GM19438 (cell line): Measurements from ENCODE around the gene LATS2.

Source experiments
- ATAC-seq: cut with Tn5 transposase; IDR thresholded peaks from one replicate; pipeline ENCODE4 v1.9.1; 2021; ENCODE audit warnings: low read depth; ENCODE audit not compliant: unreplicated experiment

Gene LATS2

GRCh38 chr13:20995245-20995838 is 66.0 kb downstream of the LATS2 start:
- ATAC-seq = no peak

- no peak for ATAC-seq
Observed at GRCh38 chr13:20994441-20994821, 67.0 kb downstream of the LATS2 start.

- ATAC-seq = no peak
Observed at GRCh38 chr13:20993661-20994440, 67.5 kb downstream of the LATS2 start.

DNA sequence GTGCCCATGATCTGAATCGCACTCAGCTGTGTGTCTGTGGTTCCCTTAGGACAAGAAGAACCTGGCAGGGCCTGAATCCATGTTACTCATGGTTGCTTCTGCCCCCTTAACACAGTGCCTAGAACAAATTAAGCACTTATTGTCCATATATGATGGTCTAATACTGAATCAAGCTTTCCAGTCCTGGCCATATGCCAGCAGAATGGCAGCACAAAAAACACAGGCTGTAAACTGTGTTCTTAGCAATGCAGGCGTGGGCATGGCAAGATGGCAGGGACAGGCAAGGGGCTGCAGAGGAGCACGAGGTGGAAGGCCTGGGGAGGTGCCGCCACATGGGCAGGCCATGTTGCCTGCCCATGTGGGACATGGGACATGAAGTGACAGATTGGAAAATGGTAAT is 68.2 kb downstream of the LATS2 start:
- no peak for ATAC-seq

GRCh38 chr13:20991741-20992520 is 69.5 kb downstream of the LATS2 start:
- no peak for ATAC-seq

- no peak for ATAC-seq
Observed at GRCh38 chr13:20990910-20991525, 70.4 kb downstream of the LATS2 start.

GRCh38 chr13:20989656-20990321 is 71.6 kb downstream of the LATS2 start:
- ATAC-seq = no peak

- ATAC-seq = no peak
Observed at GRCh38 chr13:20988909-20989655, 72.3 kb downstream of the LATS2 start.

GRCh38 chr13:20988033-20988908 is 73.1 kb downstream of the LATS2 start:
- ATAC-seq = no peak

DNA sequence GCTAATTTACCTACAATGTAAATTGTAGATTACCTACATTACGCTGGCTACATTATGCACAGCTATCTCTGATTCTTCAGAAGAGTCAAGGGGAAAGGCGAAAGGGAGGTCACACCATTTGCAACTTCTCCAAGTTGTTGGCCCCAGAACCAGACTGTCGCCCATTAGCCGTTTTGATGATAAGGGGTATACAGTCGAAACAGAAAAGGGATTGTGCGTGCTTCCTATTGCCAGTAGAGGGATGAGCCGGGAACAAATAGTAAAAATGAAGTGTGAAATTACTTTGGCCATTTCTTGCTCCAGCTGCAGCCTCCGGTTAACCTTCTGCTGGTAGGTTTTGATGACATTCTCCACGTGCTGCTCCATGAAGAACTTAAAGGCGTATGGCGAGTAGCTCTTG is 73.8 kb downstream of the LATS2 start:
- no peak for ATAC-seq

DNA sequence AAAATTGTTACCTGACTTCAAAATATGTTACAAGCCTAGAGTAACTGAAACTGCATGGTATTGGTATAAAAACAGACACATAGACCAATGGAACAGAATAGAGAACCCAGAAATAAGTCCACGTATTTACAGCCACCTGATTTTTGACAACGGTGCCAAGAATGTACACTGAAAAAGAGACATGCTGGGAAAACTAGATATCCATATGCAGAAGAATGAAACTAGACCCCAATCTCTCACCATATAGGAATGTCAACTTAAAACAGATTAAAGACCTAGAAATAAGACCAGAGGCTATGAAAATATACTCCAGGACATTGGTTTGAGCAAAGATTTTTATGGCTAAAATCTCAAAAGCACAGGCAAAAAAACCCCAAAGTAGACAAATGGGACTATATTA is 76.5 kb downstream of the LATS2 start:
- ATAC-seq = no peak

GRCh38 chr13:20983386-20983785 is 78.0 kb downstream of the LATS2 start:
- no peak for ATAC-seq

- ATAC-seq = no peak
Observed at GRCh38 chr13:20981370-20982095, 79.9 kb downstream of the LATS2 start.

GRCh38 chr13:20980899-20981298 is 80.5 kb downstream of the LATS2 start:
- ATAC-seq = no peak

- no peak for ATAC-seq
Observed at GRCh38 chr13:20980430-20980829, 81.0 kb downstream of the LATS2 start.

GRCh38 chr13:20977394-20977793 is 84.0 kb downstream of the LATS2 start:
- ATAC-seq = no peak

DNA sequence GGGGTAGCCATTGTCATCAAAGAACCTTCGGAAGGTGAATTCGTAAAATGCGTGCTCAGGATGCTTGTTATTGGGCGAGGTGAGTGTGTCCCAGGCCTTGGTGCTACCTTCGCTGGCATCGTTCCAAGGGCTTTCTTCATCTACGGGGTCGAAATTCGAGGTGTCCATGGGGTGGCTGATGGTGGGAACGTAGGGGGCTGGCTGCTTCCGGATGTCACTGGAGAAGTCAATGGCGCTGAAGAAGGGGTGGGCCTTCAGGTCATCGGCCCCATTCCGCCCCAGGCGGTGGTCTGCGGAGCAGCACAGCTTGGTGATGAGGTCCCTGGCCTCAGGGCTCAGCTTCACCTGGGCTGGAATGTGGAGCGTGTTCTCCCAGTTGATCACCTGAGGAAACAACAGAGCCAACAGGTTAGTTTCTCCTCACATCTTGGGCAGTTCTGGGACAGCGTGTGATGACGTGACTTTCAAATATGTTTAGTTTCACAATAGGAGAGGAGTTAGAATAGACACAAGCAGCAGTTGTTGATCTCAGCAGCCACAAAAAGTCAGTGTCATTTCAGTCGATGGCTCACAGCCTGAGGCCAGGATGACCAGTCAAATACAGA is 86.3 kb downstream of the LATS2 start:
- no peak for ATAC-seq

GRCh38 chr13:20973886-20974425 is 87.4 kb downstream of the LATS2 start:
- ATAC-seq = no peak
